CD4-positive, alpha-beta T cell treated with Interleukin-6 for 4 hours (primary cell): ENCODE results near the gene LARGE1.

Experiments
- DNase-seq: peaks from one replicate; pipeline ENCODE4 v3.0.0-alpha.2; 2020; ENCODE audit warnings: mixed read lengths

The LARGE1 gene

GRCh38 chr22:33853200-33854097, 66.8 kb downstream of the LARGE1 start:
- DNase-seq: no peak

GRCh38 chr22:33851821-33852384, 68.4 kb downstream of the LARGE1 start:
- DNase-seq: no peak

GRCh38 chr22:33851240-33851639, 69.0 kb downstream of the LARGE1 start:
- DNase-seq: no peak

GRCh38 chr22:33850724-33851123, 69.6 kb downstream of the LARGE1 start:
- DNase-seq: no peak

GRCh38 chr22:33850193-33850592, 70.1 kb downstream of the LARGE1 start:
- no peak for DNase-seq

- no peak for DNase-seq
These were observed 72.0 kb downstream of the LARGE1 start for GRCh38 chr22:33848251-33848650.

GRCh38 chr22:33844273-33844672, 76.0 kb downstream of the LARGE1 start:
- DNase-seq: no peak

- DNase-seq: no peak
These were observed 77.7 kb downstream of the LARGE1 start for GRCh38 chr22:33842421-33843094.

GRCh38 chr22:33842006-33842354, 78.3 kb downstream of the LARGE1 start:
- no peak for DNase-seq

- no peak for DNase-seq
These were observed 78.8 kb downstream of the LARGE1 start for GRCh38 chr22:33841281-33842005.

- no peak for DNase-seq
These were observed 81.6 kb downstream of the LARGE1 start for GRCh38 chr22:33838644-33839043.

- DNase-seq: no peak
These were observed 82.5 kb downstream of the LARGE1 start for GRCh38 chr22:33837826-33838225.

GRCh38 chr22:33835265-33835664, 85.0 kb downstream of the LARGE1 start:
- no peak for DNase-seq

- no peak for DNase-seq
These were observed 87.6 kb downstream of the LARGE1 start for GRCh38 chr22:33832558-33833151.

- DNase-seq: no peak
These were observed 88.6 kb downstream of the LARGE1 start for GRCh38 chr22:33831651-33832050.

- DNase-seq: no peak
These were observed 89.1 kb downstream of the LARGE1 start for GRCh38 chr22:33831207-33831606.

- DNase-seq: no peak
These were observed 90.6 kb downstream of the LARGE1 start for GRCh38 chr22:33829546-33830280.

- no peak for DNase-seq
These were observed 92.0 kb downstream of the LARGE1 start for GRCh38 chr22:33828302-33828701.

GRCh38 chr22:33825761-33826160, 94.5 kb downstream of the LARGE1 start:
- DNase-seq: no peak

GRCh38 chr22:33823552-33823951, 96.7 kb downstream of the LARGE1 start:
- no peak for DNase-seq

GRCh38 chr22:33821290-33821689, 99.0 kb downstream of the LARGE1 start:
- no peak for DNase-seq

GRCh38 chr22:33819743-33820142, 100.5 kb downstream of the LARGE1 start:
- DNase-seq: no peak
